Measurements from ENCODE around the gene TRIM65. TPM values are rescaled to one million over a fixed set of nuclear protein-coding genes. Genes with fewer than 3 reads are reported as not detected.
"Not testable (repeated sequence)": the region's sequence is repeated elsewhere in the genome, so short reads cannot be mapped to it uniquely, and the experiment has no call there.

TRIM65 gene
- total RNA-seq, 1 donor from 2014 or later = 32.6 TPM

GRCh38 chr17:75895370-75896155 lies 1.2 kb downstream of the TRIM65 start:
- DNase-seq (ENCODE audit: low read depth, low spot score) = no peak

- no peak for DNase-seq (ENCODE audit: low read depth, low spot score)
These were observed 2.6 kb downstream of the TRIM65 start for GRCh38 chr17:75894049-75894733.

- no peak for DNase-seq (ENCODE audit: low read depth, low spot score)
These were observed 3.3 kb downstream of the TRIM65 start for GRCh38 chr17:75893305-75894048.

- no peak for DNase-seq (ENCODE audit: low read depth, low spot score)
These were observed 4.1 kb downstream of the TRIM65 start for GRCh38 chr17:75892556-75893224.

GRCh38 chr17:75891605-75892555 lies 4.9 kb downstream of the TRIM65 start:
- no peak for DNase-seq (ENCODE audit: low read depth, low spot score)

GRCh38 chr17:75891022-75891604 lies 5.6 kb downstream of the TRIM65 start:
- DNase-seq (ENCODE audit: low read depth, low spot score) = no peak

- no peak for DNase-seq (ENCODE audit: low read depth, low spot score)
These were observed 7.3 kb downstream of the TRIM65 start for GRCh38 chr17:75889454-75889853.

GRCh38 chr17:75888484-75888883 lies 8.3 kb downstream of the TRIM65 start:
- DNase-seq (ENCODE audit: low read depth, low spot score) = no peak

GRCh38 chr17:75885860-75886259 lies 10.9 kb downstream of the TRIM65 start:
- not testable (repeated sequence) for DNase-seq (ENCODE audit: low read depth, low spot score)

GRCh38 chr17:75885431-75885830 lies 11.3 kb downstream of the TRIM65 start:
- DNase-seq (ENCODE audit: low read depth, low spot score) = no peak

GRCh38 chr17:75881678-75882454 lies 14.9 kb downstream of the TRIM65 start:
- DNase-seq (ENCODE audit: low read depth, low spot score) = no peak

GRCh38 chr17:75880266-75880665 lies 16.5 kb downstream of the TRIM65 start:
- DNase-seq (ENCODE audit: low read depth, low spot score) = no peak

GRCh38 chr17:75878174-75878998 lies 18.4 kb downstream of the TRIM65 start, which contains the start of gene TRIM47:
TRIM47 (minus strand) TSS chr17:75878581; CDS start chr17:75878548, 33 bp downstream.
- DNase-seq (ENCODE audit: low read depth, low spot score) = no peak

GRCh38 chr17:75877752-75878173 lies 19.0 kb downstream of the TRIM65 start:
- no peak for DNase-seq (ENCODE audit: low read depth, low spot score)

GRCh38 chr17:75876938-75877751 lies 19.6 kb downstream of the TRIM65 start:
- DNase-seq (ENCODE audit: low read depth, low spot score) = peak; percentile 95

- DNase-seq (ENCODE audit: low read depth, low spot score) = no peak
These were observed 20.4 kb downstream of the TRIM65 start for GRCh38 chr17:75876190-75876937.

GRCh38 chr17:75875940-75876189 lies 20.9 kb downstream of the TRIM65 start:
- no peak for DNase-seq (ENCODE audit: low read depth, low spot score)
